ENCODE results near the gene TRIM62. TPM values are rescaled to one million over a fixed set of nuclear protein-coding genes. Genes with fewer than 3 reads are reported as not detected.

TRIM62 gene
- total RNA-seq, 1 donor from 2014 or later, result 10.8 TPM

DNA sequence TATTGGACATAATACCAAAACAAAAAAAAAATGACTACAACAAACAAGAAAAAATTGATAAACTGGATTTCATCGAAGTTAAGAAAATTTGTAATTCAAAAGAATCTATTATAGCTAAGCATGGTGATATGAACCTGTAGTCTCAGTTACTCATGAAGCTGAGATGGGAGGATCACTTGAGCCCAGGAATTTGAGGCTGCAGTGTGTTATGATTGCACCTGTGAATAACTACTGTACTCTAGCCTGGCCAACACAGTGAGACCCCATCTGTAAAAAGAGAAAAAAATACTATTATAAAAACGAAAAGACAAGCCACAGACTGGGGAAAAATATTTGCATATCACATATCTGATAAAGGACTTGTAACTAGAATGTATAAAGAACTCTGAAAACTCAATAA is 24.5 kb upstream of the TRIM62 start:
- Mint-ChIP-seq H3K27ac (ENCODE audit: unreplicated experiment) (no peak overlapping the region), H3K27me3 (ENCODE audit: unreplicated experiment) (no peaks in the 10 kb centered on the region), H3K4me1 (ENCODE audit: unreplicated experiment) (no peaks in the 10 kb centered on the region), H3K9me3 (ENCODE audit: unreplicated experiment) (no peaks in the 10 kb centered on the region), H3K36me3 (ENCODE audit: low read depth, unreplicated experiment) (no peaks in the 10 kb centered on the region), H3K4me3 (ENCODE audit: unreplicated experiment) (no peak overlapping the region)
- no peak for DNase-seq (ENCODE audit: low spot score)
- TF ChIP-seq, protein P1, sequence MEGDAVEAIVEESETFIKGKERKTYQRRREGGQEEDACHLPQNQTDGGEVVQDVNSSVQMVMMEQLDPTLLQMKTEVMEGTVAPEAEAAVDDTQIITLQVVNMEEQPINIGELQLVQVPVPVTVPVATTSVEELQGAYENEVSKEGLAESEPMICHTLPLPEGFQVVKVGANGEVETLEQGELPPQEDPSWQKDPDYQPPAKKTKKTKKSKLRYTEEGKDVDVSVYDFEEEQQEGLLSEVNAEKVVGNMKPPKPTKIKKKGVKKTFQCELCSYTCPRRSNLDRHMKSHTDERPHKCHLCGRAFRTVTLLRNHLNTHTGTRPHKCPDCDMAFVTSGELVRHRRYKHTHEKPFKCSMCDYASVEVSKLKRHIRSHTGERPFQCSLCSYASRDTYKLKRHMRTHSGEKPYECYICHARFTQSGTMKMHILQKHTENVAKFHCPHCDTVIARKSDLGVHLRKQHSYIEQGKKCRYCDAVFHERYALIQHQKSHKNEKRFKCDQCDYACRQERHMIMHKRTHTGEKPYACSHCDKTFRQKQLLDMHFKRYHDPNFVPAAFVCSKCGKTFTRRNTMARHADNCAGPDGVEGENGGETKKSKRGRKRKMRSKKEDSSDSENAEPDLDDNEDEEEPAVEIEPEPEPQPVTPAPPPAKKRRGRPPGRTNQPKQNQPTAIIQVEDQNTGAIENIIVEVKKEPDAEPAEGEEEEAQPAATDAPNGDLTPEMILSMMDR (IDR thresholded peaks at IDR 0.05; ENCODE audit: unreplicated experiment), result no peak

DNA sequence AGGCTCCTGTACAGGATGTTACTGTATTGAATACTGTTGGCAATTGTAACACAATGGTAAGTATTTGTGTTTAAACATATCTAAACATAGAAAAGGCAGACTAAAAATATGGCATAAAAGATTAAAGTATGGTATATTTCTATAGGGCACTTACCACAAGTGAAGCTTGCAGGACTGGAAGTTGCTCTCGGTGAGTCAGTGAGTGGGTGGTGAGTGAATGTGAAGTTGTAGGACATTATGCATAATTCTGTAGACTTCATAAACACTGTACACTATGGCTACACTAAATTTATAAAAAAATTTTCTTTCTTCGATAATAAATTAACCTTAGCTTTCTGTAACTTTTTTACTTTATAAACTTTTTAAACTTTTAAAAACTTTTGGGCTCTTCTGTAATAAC is 13.7 kb upstream of the TRIM62 start:
- Mint-ChIP-seq H3K27ac (ENCODE audit: unreplicated experiment) (no peak overlapping the region), H3K27me3 (ENCODE audit: unreplicated experiment) (peaks cover 1% of the 10 kb centered on the region), H3K9me3 (ENCODE audit: unreplicated experiment) (no peaks in the 10 kb centered on the region), H3K36me3 (ENCODE audit: low read depth, unreplicated experiment) (no peaks in the 10 kb centered on the region), H3K4me3 (ENCODE audit: unreplicated experiment) (no peak overlapping the region), H3K4me1 (ENCODE audit: unreplicated experiment) (peaks cover 4% of the 10 kb centered on the region)
- TF ChIP-seq, protein P1 (IDR thresholded peaks at IDR 0.05; ENCODE audit: unreplicated experiment), result no peak
- DNase-seq (ENCODE audit: low spot score), result no peak

DNA sequence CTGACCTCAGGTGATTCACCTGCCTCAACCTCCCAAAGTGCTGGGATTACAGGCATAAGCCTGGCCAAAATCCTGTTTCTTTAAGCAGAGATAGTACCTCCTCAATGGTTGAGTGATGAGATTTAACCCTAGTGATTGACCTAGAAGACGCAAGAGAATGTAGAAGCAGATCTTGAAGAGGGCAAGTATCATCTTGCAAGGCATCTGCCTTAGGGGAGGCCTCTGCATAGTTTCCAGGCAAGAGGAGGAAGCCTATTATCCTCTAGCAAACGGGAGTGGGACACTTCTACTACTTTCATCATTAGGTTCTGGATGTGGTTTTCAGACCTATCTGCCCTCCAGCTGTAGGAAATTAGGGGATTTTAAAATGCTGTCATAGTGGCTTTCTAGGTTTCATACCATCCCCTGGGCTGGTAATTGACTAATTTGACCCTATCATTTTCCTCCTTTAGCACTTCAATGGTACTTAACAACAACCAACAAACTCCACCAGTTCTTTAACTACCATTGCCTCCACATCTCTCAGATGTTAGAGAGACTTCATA is 10.0 kb upstream of the TRIM62 start:
- no peak overlapping the region for H3K27ac Mint-ChIP-seq (ENCODE audit: unreplicated experiment)
- peaks cover 6% of the 10 kb centered on the region for H3K4me1 Mint-ChIP-seq (ENCODE audit: unreplicated experiment)
- no peaks in the 10 kb centered on the region for H3K9me3 Mint-ChIP-seq (ENCODE audit: unreplicated experiment)
- peaks cover 1% of the 10 kb centered on the region for H3K27me3 Mint-ChIP-seq (ENCODE audit: unreplicated experiment)
- DNase-seq (ENCODE audit: low spot score), result no peak
- TF ChIP-seq, protein P1 (IDR thresholded peaks at IDR 0.05; ENCODE audit: unreplicated experiment), result no peak
- no peaks in the 10 kb centered on the region for H3K36me3 Mint-ChIP-seq (ENCODE audit: low read depth, unreplicated experiment)
- no peak overlapping the region for H3K4me3 Mint-ChIP-seq (ENCODE audit: unreplicated experiment)

DNA sequence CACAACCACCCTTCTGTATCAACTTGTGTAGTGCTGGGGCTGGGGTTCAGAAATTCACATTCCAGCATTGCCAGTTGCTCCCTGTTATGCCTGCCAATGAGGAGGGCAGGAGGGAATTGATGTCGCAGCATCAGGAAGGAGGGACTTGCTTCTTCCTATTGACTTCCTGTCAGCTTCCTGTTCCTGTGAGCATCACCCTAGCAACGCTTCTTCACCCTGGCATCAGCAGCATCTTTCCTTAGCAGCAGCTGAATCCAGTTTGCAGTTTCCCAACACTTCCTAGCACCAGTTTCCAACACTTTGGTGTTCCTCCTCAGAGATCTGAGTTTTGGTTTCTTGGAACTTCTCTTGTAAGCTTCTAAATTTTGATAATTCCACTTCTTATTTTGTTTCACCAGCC is 8.9 kb upstream of the TRIM62 start:
- H3K36me3 Mint-ChIP-seq (ENCODE audit: low read depth, unreplicated experiment), result no peaks in the 10 kb centered on the region
- DNase-seq (ENCODE audit: low spot score), result no peak
- peak overlapping the region; percentile 76 for H3K27ac Mint-ChIP-seq (ENCODE audit: unreplicated experiment)
- no peak overlapping the region for H3K4me3 Mint-ChIP-seq (ENCODE audit: unreplicated experiment)
- H3K4me1 Mint-ChIP-seq (ENCODE audit: unreplicated experiment), result peaks cover 6% of the 10 kb centered on the region
- H3K27me3 Mint-ChIP-seq (ENCODE audit: unreplicated experiment), result peaks cover 1% of the 10 kb centered on the region
- no peaks in the 10 kb centered on the region for H3K9me3 Mint-ChIP-seq (ENCODE audit: unreplicated experiment)
- TF ChIP-seq, protein P1 (IDR thresholded peaks at IDR 0.05; ENCODE audit: unreplicated experiment), result no peak

DNA sequence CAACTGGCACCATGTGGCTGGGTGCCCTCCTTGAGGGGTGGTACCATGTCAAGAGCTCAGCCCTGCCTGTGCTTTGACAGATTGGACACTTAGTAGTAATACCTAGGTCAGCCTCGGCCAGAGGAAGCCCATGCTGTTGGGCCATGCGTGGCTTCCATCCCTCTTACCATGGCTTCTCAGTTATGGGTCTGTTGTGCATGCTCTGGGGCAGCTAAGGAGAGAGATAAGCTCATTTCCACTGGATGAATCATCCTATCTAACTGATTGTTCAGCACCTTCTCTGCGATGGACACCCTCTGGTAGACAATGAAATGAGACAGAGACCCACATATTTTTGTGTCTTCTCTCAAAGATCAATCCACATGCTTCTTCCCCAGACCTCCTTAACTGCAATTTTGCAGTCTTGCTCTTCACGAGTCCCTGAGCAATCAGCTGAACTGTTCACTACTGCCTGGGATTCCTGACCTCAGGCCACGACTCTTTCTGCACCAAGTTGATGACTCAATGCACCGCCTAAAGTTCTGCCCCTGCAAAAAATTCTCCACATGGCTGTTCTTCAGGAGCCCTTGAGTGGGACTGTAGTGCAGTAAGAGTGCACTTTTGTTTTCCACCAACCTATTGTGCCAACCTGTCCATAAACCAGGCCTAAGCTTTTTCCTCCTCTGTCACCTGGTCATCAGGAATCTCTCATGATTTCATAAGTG is 6.9 kb upstream of the TRIM62 start:
- Mint-ChIP-seq H3K27ac (ENCODE audit: unreplicated experiment) (no peak overlapping the region), H3K4me1 (ENCODE audit: unreplicated experiment) (peaks cover 6% of the 10 kb centered on the region), H3K4me3 (ENCODE audit: unreplicated experiment) (no peak overlapping the region), H3K27me3 (ENCODE audit: unreplicated experiment) (peaks cover 1% of the 10 kb centered on the region), H3K36me3 (ENCODE audit: low read depth, unreplicated experiment) (no peaks in the 10 kb centered on the region), H3K9me3 (ENCODE audit: unreplicated experiment) (no peaks in the 10 kb centered on the region)
- TF ChIP-seq, protein P1 (IDR thresholded peaks at IDR 0.05; ENCODE audit: unreplicated experiment), result no peak
- DNase-seq (ENCODE audit: low spot score), result no peak

All from endothelial cell (in vitro differentiated cells).